ENCODE measurements around the gene CGNL1.

The CGNL1 gene

DNA sequence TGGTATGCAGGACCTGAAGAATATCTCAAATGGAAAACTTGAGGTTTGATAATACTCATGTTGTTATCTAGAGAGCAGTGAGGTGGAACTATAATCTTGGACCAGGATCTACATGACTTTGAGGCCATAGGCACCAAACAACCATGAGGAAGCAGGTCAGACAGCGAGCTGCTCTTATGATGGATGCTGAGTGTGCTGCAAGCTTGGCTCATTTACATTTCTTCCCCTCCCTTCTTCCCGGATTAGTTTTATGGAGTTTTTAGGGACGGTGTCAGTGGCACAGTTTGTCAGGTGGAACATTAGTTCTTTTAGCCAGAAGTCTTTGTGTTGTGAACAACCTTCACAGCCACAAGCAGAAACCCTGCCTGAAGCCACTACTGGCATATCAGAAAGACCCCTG is 207.4 kb downstream of the CGNL1 start:
- no peak overlapping the region for H3K4me3 ChIP-seq (replicated peaks; ENCODE audit: insufficient read depth, low read length)
- H3K27me3 ChIP-seq (ENCODE audit: insufficient read depth, poor library complexity, severe bottlenecking), result peaks cover 3% of the 10 kb centered on the region
- no peak overlapping the region for H3K27ac ChIP-seq (replicated peaks)
- DNase-seq (ENCODE audit: low read depth in 1 of 2, low spot score in 1 of 2), result no peak
- TF ChIP-seq POLR2AphosphoS5 (IDR thresholded peaks at IDR 0.05; ENCODE audit: low read depth) (no peak), SPI1 (IDR thresholded peaks at IDR 0.05; ENCODE audit: borderline replicate concordance, low read depth) (no peak)
- TF ChIP-seq, protein P1, sequence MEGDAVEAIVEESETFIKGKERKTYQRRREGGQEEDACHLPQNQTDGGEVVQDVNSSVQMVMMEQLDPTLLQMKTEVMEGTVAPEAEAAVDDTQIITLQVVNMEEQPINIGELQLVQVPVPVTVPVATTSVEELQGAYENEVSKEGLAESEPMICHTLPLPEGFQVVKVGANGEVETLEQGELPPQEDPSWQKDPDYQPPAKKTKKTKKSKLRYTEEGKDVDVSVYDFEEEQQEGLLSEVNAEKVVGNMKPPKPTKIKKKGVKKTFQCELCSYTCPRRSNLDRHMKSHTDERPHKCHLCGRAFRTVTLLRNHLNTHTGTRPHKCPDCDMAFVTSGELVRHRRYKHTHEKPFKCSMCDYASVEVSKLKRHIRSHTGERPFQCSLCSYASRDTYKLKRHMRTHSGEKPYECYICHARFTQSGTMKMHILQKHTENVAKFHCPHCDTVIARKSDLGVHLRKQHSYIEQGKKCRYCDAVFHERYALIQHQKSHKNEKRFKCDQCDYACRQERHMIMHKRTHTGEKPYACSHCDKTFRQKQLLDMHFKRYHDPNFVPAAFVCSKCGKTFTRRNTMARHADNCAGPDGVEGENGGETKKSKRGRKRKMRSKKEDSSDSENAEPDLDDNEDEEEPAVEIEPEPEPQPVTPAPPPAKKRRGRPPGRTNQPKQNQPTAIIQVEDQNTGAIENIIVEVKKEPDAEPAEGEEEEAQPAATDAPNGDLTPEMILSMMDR (IDR thresholded peaks at IDR 0.05; ENCODE audit: insufficient read depth, low read length), result no peak
- TF ChIP-seq, protein P2, sequence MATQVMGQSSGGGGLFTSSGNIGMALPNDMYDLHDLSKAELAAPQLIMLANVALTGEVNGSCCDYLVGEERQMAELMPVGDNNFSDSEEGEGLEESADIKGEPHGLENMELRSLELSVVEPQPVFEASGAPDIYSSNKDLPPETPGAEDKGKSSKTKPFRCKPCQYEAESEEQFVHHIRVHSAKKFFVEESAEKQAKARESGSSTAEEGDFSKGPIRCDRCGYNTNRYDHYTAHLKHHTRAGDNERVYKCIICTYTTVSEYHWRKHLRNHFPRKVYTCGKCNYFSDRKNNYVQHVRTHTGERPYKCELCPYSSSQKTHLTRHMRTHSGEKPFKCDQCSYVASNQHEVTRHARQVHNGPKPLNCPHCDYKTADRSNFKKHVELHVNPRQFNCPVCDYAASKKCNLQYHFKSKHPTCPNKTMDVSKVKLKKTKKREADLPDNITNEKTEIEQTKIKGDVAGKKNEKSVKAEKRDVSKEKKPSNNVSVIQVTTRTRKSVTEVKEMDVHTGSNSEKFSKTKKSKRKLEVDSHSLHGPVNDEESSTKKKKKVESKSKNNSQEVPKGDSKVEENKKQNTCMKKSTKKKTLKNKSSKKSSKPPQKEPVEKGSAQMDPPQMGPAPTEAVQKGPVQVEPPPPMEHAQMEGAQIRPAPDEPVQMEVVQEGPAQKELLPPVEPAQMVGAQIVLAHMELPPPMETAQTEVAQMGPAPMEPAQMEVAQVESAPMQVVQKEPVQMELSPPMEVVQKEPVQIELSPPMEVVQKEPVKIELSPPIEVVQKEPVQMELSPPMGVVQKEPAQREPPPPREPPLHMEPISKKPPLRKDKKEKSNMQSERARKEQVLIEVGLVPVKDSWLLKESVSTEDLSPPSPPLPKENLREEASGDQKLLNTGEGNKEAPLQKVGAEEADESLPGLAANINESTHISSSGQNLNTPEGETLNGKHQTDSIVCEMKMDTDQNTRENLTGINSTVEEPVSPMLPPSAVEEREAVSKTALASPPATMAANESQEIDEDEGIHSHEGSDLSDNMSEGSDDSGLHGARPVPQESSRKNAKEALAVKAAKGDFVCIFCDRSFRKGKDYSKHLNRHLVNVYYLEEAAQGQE (IDR thresholded peaks at IDR 0.05; ENCODE audit: insufficient replicate concordance, low read depth), result no peak

DNA sequence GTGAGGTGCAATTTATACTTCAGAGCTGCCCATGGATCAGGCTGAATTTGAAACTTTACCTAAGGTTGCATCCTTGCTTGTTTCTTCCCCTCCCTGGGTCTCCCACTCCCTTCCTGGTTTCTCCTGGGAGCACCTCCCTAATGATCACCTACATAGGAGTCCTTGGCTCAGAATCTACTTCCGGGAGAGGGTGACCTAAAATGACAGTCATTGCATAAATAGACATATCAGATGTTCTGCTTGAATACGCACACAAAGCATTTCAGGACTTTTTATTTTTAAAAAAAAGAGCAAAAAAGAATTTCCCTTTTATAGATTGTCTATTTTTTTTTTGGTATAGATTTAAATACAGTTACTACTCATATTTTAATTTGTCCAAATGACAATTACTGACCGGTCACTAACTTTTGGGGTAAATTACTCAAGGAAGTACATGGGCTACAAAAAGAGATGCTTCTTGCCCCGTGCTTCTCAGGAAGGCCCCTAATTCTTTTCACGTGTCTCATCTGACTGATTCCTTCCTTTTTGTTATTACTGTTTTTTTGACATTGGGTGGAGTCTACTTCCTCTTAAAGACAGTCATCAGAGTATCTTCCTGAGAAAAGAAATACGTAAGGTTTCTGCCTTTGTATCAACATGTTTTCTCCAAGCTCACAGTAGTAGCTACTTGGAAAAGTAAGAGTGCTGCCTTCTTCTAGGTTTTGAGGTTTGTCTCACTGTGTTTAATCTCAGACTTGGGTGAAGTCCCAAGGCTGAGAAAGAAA is 210.5 kb downstream of the CGNL1 start:
- no peak for TF ChIP-seq POLR2AphosphoS5 (IDR thresholded peaks at IDR 0.05; ENCODE audit: low read depth)
- TF ChIP-seq, protein P2 (IDR thresholded peaks at IDR 0.05; ENCODE audit: insufficient replicate concordance, low read depth), result no peak
- TF ChIP-seq, protein P1 (IDR thresholded peaks at IDR 0.05; ENCODE audit: insufficient read depth, low read length), result no peak
- no peak for TF ChIP-seq GABPA (IDR thresholded peaks at IDR 0.05; ENCODE audit: low read depth)
- no peak for TF ChIP-seq SPI1 (IDR thresholded peaks at IDR 0.05; ENCODE audit: borderline replicate concordance, low read depth)
- Histone ChIP-seq H3K4me3 (replicated peaks; ENCODE audit: insufficient read depth, low read length) (no peak overlapping the region), H3K27ac (replicated peaks) (no peak overlapping the region), H3K27me3 (ENCODE audit: insufficient read depth, poor library complexity, severe bottlenecking) (peaks cover 16% of the 10 kb centered on the region)
- DNase-seq (ENCODE audit: low read depth in 1 of 2, low spot score in 1 of 2), result no peak

DNA sequence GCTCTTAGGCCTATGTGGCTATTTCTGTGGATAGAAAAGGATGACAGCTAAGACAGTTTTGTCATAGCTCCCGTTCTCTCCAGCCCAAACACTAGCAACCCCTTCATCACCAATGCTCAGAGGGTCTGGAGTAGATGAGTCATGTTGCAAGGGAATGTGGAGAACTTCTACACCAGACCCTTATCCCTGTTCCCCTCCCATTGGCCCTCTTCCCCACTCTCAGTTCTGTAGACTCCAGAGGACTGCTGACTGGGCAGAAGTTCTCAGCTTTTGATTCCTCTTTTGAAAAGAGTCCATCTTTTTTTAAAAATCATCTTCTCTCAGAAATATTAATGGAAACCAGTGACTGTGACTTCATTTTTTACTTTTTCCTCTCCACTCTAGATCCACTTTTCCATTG is 213.0 kb downstream of the CGNL1 start:
- H3K27me3 ChIP-seq (ENCODE audit: insufficient read depth, poor library complexity, severe bottlenecking), result peaks cover 28% of the 10 kb centered on the region
- TF ChIP-seq GABPA (IDR thresholded peaks at IDR 0.05; ENCODE audit: low read depth) (no peak), POLR2AphosphoS5 (IDR thresholded peaks at IDR 0.05; ENCODE audit: low read depth) (no peak), SPI1 (IDR thresholded peaks at IDR 0.05; ENCODE audit: borderline replicate concordance, low read depth) (no peak)
- TF ChIP-seq, protein P2 (IDR thresholded peaks at IDR 0.05; ENCODE audit: insufficient replicate concordance, low read depth), result no peak
- TF ChIP-seq, protein P1 (IDR thresholded peaks at IDR 0.05; ENCODE audit: insufficient read depth, low read length), result no peak
- DNase-seq (ENCODE audit: low read depth in 1 of 2, low spot score in 1 of 2), result no peak
- no peak overlapping the region for H3K4me3 ChIP-seq (replicated peaks; ENCODE audit: insufficient read depth, low read length)
- no peak overlapping the region for H3K27ac ChIP-seq (replicated peaks)

Data from HL-60 (cell line).